Stimulated activated CD8-positive, alpha-beta memory T cell treated with anti-CD3 and anti-CD28 coated beads, Interleukin-2, amount 100 ng/mL, for 1 hour (primary cell): ENCODE data around the gene SIRPB2.

Experiments used
- DNase-seq, 2 donors: peaks; one replicate each; pipeline ENCODE4 v3.0.0-alpha.2; 2020; ENCODE audit warnings: low read depth in 2 of 2

The SIRPB2 gene

DNA sequence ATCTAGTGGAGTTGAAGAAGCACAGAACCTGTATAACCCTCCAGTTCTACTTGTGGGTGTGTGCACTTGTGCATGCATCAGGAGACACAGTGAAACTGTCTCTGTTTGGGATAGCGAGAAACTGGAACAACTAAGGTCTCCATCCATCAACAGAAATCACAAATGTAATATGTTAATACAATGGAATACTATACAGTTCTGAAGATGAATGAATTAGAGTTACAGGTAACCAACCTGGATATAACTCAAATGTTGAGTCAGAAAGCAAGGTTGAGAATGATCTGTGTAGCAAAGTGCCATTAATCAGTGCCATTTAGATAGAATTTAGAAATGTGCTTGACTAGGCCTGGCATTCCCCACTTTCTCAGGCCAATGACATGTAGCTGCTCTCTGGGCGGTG, 20.0 kb downstream of the SIRPB2 start:
- no peak for DNase-seq

- DNase-seq, result no peak
Measured at GRCh38 chr20:1469925-1470571, 21.2 kb downstream of the SIRPB2 start.

DNA sequence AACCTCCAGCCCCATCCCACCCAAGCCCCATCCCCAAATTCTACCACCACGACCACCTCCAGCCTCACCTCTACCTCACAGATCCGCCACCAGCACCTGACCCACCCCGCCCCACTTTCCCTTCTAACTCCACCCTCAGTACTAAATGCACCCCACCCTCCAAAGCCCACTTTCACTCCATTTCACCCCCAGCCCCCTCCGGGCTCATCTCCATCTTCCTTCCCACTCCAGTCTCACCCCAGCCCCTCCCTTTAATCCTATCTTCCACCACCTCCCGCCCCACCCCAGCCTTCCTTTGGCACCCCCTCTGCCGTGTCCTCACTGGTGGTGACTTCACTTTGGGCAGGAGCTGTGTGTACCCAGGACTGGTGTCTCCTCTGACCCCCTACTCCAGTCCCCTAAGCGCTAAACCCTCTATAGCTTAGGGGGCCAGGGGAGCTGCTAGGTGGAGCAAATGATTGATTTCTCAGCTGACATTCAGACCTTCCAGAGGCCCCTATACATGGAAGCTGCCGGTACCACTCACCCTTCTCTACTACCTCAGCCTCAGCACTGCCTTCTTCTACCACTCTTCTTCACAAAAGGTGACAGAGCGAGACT, 21.8 kb downstream of the SIRPB2 start:
- no peak for DNase-seq

GRCh38 chr20:1468117-1468624, 23.0 kb downstream of the SIRPB2 start:
- DNase-seq, result no peak

GRCh38 chr20:1467355-1468116, 23.7 kb downstream of the SIRPB2 start:
- no peak for DNase-seq

DNA sequence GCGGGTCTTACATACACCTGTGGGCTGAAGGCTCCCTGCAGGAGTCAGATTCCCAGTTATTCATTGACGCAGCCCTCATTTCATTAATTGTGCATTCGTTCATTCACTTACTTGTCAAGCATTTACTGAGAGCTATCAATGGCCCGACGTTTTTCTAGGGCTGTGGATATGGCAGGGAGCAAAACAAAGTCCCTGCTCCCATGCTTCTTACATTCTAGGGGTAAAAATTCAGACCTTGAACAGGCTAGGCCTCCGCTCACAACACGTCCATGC, 24.2 kb downstream of the SIRPB2 start:
- no peak for DNase-seq

DNA sequence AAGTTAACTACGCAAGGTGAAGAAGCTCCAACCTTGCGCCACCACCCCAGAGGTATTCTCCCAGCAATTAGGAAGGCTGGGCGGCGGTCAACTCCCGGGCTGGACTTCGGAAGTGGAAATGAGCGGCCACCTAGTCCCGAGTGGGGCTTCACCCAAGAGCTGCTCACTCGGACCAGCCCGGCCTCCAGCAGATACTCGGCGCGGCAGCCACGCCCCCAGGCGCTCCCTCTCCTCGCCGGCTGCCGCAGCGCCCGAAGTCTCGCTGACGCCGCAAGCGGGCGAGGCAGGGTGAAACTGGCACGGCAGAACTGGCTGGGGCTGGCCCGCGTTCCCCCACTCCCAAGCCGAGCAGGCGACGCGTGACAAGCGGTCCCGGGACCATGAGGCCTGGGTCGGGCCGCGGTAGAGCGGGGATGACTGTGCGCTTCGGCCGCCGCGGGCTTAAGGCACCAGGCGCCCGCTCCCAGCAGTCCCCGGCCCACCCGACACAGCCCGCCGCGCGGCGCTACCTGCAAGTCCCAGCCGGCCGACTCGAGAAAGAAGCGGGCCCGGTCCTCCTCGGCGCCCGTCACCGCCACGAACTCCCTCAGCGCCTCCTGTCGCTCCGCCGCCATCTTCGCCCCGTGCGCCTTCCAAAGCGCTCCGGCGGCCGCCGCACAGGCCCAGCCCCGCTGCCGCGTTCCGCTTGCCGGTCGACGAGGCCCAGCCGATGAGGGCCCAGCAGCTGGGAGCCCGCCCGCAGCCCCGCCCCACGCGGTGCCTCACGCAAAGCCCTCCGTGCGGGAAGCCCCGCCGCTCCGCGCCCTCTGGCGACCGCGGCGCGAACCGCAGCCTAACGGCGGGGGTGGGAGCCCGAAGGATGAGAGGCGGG, 24.8 kb downstream of the SIRPB2 start, which contains the start of gene NSFL1C:
Gene NSFL1C, minus strand, starts transcription at position 639 of the 871 bp plus-strand sequence. Its CDS starts 25 bp downstream, at position 614.
- DNase-seq, result peak; percentile 93 to 96

GRCh38 chr20:1465470-1466210, 25.6 kb downstream of the SIRPB2 start:
- DNase-seq, result no peak

- DNase-seq, result no peak
Measured at GRCh38 chr20:1463971-1464570, 27.1 kb downstream of the SIRPB2 start.

DNA sequence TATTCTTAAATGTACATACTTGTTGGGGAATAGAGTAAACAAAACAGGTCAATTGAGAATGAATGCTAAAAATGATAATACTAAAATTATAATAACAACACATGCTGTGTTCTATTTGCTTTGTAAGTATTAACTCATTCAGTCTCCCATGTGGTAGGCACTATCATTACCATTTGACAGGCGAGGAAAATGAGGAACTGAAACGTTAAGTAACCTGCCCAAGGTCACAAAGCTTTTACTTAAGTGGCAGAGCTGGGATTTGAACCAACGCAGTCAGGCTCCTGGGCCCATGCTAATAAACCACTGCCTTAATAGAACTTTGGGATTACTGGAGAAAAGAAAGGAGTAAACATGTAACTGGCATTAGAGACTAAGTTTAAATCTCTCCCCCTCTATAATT, 28.4 kb downstream of the SIRPB2 start:
- DNase-seq, result no peak

DNA sequence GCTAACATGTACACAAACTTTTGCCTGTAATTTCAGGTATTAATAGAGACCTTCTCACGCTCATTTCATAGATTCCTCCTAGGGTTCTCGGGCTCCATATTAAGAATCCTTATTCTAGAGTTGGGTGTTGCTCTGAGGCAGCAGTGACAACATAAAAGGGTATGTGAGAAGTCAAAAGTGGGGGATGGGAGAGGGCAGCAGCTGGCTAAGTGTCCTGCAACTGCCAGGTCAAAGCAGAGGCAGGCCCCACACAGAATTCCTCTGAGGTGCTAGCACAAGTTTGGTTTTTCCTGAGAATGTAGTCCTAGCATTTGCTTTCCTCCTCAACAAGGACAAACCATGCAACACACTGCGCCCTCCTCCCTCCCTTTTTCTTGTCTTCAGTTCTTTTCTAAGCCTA, 29.2 kb downstream of the SIRPB2 start:
- DNase-seq, result no peak

- DNase-seq, result no peak
Measured at GRCh38 chr20:1460275-1460674, 30.9 kb downstream of the SIRPB2 start.

- no peak for DNase-seq
Measured at GRCh38 chr20:1457992-1458391, 33.2 kb downstream of the SIRPB2 start.

GRCh38 chr20:1456300-1456699, 34.9 kb downstream of the SIRPB2 start:
- DNase-seq, result no peak

GRCh38 chr20:1450926-1451491, 40.2 kb downstream of the SIRPB2 start:
- no peak for DNase-seq

DNA sequence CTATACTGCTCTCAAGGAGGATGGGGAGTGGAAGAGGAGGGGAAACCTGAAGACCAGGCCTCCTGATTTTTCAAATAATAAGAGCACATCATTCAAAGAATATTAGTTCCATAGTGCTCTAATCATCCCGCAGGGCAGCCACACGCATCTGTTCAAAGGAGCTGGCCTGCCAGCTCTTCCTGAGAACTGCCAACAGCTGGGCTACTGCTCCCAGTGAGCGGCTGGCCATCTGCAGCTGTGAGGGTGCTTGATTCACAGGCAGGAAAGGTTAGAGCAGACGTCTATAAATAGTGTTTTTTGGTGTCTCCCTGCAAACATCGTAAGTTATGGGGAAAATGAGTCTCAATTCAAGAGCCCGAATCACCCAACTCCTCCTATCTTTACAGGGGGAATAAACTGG, 41.9 kb downstream of the SIRPB2 start:
- DNase-seq, result no peak

GRCh38 chr20:1448081-1448620, 43.1 kb downstream of the SIRPB2 start:
- DNase-seq, result no peak

GRCh38 chr20:1446536-1446935, 44.7 kb downstream of the SIRPB2 start:
- DNase-seq, result no peak

DNA sequence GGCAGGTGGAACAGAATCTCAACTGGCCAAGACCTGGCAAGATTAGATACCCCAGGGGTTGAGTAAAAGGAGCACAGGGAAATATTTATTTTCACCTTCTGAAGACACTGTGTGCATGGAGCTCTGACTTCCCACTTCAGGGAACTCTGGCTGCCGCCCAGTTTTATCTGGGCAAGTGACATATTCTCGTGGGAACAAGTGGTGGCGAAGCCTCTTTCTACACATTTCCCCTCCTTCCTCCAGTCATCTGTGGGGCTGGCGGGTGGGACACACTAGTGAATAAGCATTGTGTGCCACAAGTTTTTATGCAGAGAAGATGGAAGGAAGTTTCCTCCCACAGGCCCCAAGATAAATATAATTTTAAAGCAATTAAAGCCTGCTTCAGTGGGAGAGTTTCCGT, 48.1 kb downstream of the SIRPB2 start:
- no peak for DNase-seq

DNA sequence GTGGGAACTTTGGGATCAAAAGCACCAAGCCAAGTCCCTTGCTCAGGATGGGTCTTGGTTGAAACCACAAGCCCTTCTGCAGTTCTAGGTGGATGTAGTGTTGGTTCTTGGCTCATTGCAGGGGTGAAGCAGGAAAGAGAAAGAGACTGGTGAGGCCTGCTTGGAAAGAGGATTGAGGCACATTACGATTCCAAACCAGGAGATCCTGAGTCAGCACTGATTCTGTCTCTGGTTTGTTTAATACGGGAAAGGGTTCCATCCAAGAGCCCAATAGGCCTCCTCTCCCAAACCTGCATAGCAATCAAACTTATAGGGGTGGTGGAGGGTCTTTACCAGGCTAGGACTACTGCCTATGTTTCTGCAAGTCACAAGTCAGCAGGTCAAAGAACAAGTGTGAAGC, 48.9 kb downstream of the SIRPB2 start:
- no peak for DNase-seq
